Right renal pelvis (tissue), 4 donors: Measurements from ENCODE around the gene MYRIP. TPM values are rescaled to one million over a fixed set of nuclear protein-coding genes. Genes with fewer than 3 reads are reported as not detected.
"Not testable (repeated sequence)": the region's sequence is repeated elsewhere in the genome, so short reads cannot be mapped to it uniquely, and the experiment has no call there.

Experiments
- DNase-seq, 4 donors: peaks; one replicate each; pipeline ENCODE4 v3.0.0-alpha.2; 2013; ENCODE audit warnings: low read depth in 4 of 4, low spot score in 3 of 4, missing footprints in 1 of 4
- polyA plus RNA-seq, 4 donors: library from polyadenylated mRNA; unstranded; fragments of 120-200 nt; gene quantifications; one replicate each; pipeline ENCODE4 v1.2.1, GENCODE V29; 2013; ENCODE audit not compliant: insufficient read length in 4 of 4

The MYRIP gene
- polyA plus RNA-seq, 4 donors = 1.8 to 2.6 (median 2.2) TPM

DNA sequence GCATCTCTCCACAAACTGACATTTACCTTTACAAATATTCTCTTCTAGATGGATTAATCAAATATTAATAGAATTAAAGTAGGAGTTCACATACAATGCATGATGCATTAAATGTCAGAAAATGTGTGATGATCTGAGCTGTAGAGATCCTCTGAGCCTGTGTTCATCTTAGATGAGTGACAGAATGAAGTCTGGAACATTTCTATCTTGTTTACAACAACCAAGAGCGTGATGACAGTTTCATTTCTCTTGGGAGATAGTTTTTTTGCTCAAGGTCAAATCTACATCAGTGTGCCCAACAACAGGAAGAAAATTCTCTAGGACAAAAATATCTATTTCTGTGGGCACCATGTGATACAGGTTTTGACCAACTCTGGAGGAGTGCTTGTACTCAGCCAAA lies 211.9 kb downstream of the MYRIP start:
- no peak for DNase-seq

GRCh38 chr3:40022297-40022827 lies 213.0 kb downstream of the MYRIP start:
- DNase-seq = no peak

DNA sequence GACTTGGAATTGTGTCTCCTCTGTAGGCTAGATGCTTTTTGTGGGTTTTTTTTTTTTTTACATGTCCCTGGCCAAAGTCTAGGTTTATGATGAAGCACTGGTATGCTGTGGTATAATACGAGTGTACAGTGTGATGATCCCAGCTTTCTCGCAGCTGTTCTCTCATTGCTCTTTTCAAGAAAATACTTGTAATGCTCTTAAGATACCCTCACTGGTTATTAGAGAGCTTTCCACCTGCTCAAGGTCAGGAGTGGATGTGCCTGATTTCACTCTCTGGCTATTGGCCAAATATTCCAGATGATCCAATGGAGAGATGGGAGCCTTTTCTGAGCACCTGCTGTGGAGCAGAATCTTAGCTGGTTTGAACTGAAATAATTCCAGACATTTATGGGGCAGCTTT lies 215.1 kb downstream of the MYRIP start:
- no peak for DNase-seq

DNA sequence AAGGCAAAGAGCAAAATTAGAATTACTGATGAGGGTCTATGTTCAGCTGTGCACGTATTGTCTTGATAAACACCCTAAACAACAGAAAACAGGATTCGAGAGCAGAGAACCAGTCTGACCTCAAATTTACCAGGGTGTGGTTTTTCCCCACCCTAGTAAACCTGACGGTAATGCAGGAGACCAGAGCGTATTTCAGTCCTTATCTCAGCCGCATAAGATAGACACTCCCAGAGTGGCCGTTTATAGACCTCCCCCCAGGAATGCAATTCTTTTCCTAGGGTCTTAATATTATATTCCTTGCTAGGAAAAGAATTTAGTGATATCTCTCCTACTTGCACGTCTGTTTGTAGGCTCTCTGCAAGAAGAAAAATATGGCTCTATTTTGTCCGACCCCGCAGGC lies 216.5 kb downstream of the MYRIP start:
- not testable (repeated sequence) for DNase-seq

DNA sequence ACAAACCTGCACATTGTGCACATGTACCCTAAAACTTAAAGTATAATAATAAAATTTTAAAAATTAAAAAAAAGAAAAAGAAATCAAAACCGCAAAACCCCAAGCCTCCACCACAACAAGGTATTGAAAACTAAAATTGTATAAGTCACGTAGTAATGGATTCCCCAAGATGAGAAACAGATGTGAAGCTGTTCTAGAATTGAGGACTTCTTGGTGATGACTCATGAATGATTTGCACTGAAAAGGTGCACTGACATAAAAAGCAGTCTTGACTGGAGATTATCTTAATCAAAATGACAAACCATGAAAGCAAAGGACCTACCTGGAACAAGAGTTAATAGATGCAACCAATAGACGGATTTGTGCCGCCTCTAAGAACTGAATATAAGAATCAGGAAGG lies 225.8 kb downstream of the MYRIP start:
- DNase-seq = no peak

DNA sequence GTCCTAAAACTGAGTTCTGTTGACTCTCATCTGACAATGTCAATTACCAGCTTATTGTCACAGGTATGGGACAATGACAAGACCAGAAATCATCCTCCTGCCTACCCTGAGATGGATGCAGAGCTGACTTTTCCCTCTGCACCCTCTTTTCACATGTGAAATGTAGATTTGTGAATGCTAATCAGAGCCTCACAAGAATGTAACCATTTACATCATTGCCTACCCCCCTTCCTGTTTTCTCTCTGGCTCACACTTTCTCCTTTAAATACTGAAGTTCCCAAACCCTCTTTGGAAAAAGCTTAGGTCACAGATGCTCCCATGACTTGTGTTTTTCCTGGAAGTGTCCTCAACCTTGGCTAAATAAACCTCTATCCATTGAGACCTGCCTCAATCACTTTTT lies 228.2 kb downstream of the MYRIP start:
- DNase-seq = no peak

- no peak for DNase-seq
Observed at GRCh38 chr3:40042752-40043443, 233.5 kb downstream of the MYRIP start.

DNA sequence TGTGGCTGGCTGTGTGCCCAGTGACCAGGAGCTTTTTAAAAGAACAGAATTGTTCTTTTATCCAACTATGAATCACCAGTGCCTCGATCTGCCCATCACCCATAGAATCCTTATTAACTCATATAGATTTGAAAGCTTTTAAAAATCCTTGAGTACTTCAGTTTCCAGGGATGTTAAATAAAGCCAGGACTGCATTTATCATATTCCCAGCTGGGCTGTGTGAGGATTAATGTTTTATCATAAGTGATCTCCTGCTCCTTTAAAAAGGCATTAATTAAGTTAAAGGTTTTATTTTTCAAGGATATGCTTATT lies 234.0 kb downstream of the MYRIP start:
- no peak for DNase-seq

DNA sequence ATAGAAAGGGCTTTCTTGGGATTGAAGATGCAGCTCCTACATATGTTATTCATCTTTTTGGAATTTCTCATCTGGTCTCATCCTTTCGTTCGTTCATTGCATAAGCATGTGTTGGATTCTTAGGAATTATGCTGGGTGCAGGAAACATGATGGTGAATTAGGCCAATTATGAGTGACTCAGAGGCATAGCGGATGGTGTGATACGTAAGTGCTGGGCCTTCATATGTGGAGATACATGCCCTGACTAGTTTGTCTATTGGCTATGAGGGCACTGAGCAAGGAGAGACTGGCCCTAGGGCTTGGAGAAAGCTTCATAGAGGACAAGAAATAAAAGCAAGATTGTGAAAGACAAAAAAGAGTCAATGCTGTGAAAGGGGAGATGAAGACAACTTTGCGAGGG lies 235.1 kb downstream of the MYRIP start:
- DNase-seq = no peak

DNA sequence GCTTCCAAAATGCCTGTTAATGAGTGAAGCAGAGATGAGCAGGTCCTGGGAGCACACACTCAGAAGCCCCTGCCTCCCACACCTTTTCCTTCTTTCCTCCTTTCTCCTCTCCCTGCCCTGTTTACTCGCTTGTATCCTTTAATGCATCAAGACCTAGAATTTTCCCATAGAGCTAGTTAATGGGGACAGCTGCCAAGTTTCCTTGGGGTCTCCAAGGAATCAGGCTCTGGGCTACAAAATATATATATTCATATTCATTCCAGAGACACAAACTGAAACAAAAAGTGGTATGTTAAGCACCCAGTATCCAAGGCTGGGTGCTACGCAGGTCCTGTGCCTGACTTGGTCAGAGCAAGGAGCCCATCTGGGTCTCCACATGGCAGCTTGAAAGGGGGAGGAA lies 235.6 kb downstream of the MYRIP start:
- no peak for DNase-seq

DNA sequence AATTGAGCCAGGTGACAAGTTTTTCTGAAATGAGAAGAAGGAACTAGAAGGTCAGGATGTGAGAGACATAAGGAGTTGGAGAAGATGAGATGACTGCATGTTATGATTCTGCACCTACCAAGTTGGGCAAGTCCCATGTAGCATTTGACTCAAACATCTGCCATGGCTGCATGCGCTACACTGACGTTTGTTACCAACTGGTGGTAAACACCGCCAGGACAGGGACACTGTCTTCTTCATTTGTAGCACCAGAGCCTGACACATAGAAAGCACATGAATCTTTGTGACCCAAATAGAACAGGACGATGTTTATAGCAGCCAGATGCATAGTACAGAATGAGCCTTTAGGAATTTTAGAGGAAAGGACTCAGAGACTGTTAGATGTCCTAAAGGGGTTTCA lies 236.7 kb downstream of the MYRIP start:
- DNase-seq = no peak

DNA sequence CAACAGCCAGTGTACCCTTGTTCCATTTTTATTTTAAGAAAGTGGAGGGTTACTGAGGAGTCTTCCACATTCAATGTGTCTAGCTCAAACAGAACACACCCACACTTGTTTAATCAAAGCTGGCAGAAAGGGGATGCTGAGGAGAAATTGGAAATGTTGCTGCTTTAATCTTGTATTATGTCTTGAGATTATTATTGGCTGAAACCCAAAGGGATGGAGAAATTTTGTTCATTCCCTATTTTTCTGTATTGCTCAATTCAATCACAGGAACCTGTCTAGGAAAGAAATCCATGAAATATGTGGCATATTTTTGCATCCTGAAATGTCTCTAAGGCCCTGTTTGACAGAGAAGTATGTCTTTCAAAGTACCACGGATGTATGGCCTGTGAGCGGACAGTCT lies 238.0 kb downstream of the MYRIP start:
- no peak for DNase-seq

- no peak for DNase-seq
Observed at GRCh38 chr3:40053663-40054062, 244.3 kb downstream of the MYRIP start.

DNA sequence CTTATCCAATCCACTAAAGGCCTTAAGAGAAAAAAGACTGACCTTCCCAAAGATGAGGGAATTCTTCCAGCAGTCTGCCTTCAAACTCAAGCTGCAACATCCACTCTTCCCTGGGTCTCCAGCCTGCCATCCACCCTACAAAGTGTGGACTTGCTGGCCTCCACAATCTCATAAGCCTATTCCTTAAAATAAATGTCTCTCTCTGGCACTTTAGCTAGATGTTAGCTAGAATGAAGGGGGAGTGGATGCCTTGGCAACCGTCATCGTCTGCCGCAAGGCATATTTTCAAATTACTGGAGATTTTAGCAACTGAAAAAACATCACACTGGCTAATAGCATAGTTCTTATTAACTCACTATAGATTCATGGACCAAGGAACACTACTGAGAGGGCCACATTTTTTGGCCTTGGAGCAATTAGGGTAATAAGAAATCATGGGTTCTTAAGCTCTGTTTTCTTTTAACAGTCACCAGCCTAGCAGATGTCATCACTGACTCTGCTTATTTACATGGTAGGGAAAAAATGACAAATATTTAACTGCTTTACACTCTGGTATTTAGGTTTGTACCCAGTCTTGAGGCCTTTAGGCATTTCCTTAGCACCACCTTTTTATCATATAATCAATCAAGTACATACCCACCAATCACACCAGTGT lies 245.3 kb downstream of the MYRIP start:
- no peak for DNase-seq

- DNase-seq = no peak
Observed at GRCh38 chr3:40055361-40055760, 246.0 kb downstream of the MYRIP start.

DNA sequence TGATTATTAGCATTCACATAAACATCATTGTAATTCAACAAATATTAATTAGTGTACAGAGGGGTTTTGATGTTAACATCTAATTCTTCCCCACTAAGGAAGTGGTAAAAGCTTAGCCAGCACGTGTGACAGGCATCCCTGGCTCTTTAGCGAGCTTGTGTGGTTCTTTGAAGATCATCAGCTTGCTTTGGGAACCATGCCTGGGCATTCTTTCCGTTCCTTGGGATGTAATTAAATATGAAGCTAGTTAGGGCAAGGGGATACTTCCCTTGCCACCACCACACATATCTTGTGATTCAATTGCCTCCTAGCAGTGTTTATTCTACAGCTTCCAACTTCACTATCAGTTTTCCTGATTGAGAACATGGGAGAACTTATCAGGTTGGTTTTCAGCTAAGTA lies 246.5 kb downstream of the MYRIP start:
- no peak for DNase-seq

DNA sequence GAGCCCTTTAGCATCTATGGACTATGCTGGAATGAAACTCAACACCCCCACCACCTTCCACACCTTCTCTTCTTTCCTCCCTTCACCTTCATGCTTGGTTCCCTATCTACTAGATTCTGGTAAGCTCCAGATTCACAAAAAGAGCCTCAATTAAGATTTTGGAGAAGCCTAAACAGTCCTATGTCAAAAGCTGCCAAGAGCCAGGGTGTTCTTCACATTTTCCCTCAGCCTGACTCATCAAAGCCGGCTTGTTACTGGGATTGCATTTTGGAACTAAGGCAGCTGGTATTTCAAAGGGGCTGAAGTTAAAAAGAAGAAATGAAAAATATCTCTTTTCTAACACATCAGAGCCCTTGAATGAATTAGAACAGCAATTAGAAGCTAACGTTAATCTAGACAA lies 247.7 kb downstream of the MYRIP start:
- DNase-seq = no peak

- DNase-seq = no peak
Observed at GRCh38 chr3:40057786-40058185, 248.4 kb downstream of the MYRIP start.

DNA sequence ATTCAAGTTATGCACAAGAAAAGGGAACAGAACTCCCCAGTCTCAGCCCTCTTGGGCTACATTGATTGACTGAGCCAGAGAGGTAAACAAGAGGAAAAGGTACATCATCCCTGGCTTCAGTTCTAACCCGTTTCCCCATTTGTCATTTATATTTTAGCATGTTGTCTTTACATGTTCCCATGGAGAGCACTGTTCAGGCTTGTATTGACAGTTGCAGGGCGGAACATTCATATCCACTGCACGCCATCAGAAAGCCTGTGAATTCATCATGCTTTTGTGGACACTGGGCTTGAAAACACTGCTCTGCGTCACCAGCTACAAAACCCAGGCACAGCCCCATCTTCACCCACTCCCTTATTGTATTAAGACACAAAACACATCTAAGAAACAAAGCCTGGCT lies 259.2 kb downstream of the MYRIP start:
- DNase-seq = no peak

DNA sequence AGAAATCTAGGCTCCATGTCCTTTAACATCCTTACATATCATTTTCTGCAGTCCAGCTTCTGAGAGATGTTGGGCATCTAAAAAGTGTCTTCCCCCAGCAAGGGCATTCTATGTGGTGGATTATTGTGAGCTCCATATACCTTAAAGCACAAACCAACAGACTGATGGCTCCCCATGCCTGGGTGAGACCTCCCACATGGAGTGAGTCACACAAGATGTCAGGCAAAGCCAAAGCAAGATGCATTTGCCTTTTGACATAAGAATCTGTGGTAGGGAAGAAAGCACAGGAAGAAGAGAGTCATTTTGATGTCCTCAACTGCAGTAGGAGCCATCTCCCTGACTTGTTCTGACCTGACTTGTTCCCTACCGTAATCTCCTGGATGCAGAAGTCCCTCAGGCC lies 261.4 kb downstream of the MYRIP start:
- DNase-seq = no peak

DNA sequence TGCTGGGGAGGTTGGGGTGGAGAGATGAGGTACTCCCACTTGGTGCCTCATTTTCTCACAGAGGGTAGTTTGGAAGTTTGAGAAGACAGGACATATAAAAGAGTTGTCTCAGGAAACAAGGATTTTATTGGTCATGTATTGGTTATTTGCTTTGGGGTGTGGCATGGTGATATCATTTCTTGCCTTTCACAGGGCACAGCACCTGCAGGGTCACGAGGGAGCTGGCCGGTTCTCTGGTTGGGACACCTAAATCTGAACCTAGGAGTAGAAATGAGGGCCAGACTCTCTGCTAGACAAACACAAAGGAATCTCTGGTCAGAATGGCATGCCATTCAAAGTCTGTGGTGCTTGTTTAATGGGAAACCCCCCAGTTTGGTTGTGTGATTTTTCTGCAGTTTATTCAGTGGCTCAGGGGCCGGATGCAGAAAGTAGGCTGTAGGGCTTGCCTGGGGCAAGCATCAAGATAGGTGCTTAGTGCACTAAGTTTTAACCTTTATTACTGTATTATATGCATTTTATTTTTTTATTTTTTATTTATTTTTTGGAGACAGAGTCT lies 262.4 kb downstream of the MYRIP start:
- no peak for DNase-seq

DNA sequence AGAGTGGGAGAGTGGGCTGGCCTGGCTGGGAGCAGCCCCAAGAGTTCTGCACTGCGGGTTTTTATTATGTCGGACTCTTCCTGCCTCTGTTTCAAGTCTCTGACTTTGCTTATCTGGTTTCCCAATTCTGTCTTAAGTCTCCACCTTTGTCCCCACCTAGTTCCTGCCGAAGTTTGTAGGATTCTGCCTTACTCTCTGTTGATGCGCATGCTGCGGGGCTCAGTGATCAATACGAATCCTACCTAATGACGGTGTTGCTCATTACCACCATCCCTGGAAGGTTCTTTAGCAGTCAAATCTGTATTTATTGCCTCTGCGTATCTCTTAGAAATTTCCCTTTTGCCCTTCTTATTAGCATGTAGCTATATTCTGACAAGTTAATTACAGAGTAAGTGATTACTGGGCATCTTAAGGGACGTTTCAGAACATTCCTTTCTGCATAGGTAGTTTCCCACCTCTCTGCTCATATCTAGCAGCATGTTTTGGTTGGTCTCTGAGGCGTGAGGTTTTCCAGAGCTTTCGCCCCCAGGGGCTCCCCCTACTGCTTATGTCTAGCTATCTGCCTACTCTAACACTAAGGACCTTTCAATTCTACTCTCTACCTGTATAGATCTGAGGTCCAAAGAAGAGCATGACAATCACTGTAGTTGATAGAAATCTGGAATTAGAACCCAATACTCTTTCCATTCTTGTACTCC lies 264.1 kb downstream of the MYRIP start:
- DNase-seq = no peak
